H54 (cell line): ENCODE measurements around the gene TTC12.
"Not testable (repeated sequence)": the region's sequence is repeated elsewhere in the genome, so short reads cannot be mapped to it uniquely, and the experiment has no call there.

Experiments
- DNase-seq: peaks from one replicate; pipeline ENCODE4 v3.0.0; 2011; ENCODE audit warnings: low spot score, mixed read lengths; ENCODE audit not compliant: insufficient read length
- FAIRE-seq: peaks from 3 replicates; lab custom pipeline; 2011; peaks lifted over from hg19 to GRCh38; lab: Jason Lieb, UNC
- POLR2A ChIP-seq: IDR thresholded peaks from 2 replicates; pipeline ENCODE4 v1.6.1; 2011; ENCODE audit warnings: low read depth, mild to moderate bottlenecking, low read length

TTC12 gene

GRCh38 chr11:113293936-113294335, 20.4 kb upstream of the TTC12 start:
- DNase-seq (no peak), FAIRE-seq (no peak)
- no peak for TF ChIP-seq POLR2A

GRCh38 chr11:113295993-113296392, 18.4 kb upstream of the TTC12 start:
- TF ChIP-seq POLR2A = no peak

GRCh38 chr11:113296447-113297205, 17.8 kb upstream of the TTC12 start:
- TF ChIP-seq POLR2A = no peak
- peak; percentile 84 for FAIRE-seq
- no peak for DNase-seq

More at GRCh38 chr11:113295993-113296392, 18.4 kb upstream of the TTC12 start:
- FAIRE-seq (no peak), DNase-seq (no peak)

GRCh38 chr11:113298496-113298895, 15.9 kb upstream of the TTC12 start:
- DNase-seq, FAIRE-seq: not testable (repeated sequence)

GRCh38 chr11:113304916-113305315, 9.5 kb upstream of the TTC12 start:
- FAIRE-seq (no peak), DNase-seq (no peak)

GRCh38 chr11:113305440-113306336, 8.7 kb upstream of the TTC12 start:
- FAIRE-seq (peak; percentile 91), DNase-seq (peak; percentile 44)
- no peak for TF ChIP-seq POLR2A

More at GRCh38 chr11:113304916-113305315, 9.5 kb upstream of the TTC12 start:
- no peak for TF ChIP-seq POLR2A

- no peak for TF ChIP-seq POLR2A
- no peak for FAIRE-seq
These were observed 5.8 kb upstream of the TTC12 start for GRCh38 chr11:113308601-113309000.

GRCh38 chr11:113311536-113311935, 2.8 kb upstream of the TTC12 start:
- no peak for TF ChIP-seq POLR2A
- FAIRE-seq (no peak), DNase-seq (no peak)

More at GRCh38 chr11:113308601-113309000, 5.8 kb upstream of the TTC12 start:
- DNase-seq = no peak

GRCh38 chr11:113313601-113314000, 782 bp upstream of the TTC12 start:
- DNase-seq = no peak
- TF ChIP-seq POLR2A = no peak
- no peak for FAIRE-seq

- FAIRE-seq (no peak), DNase-seq (no peak)
- no peak for TF ChIP-seq POLR2A
These were observed 356 bp upstream of the TTC12 start for GRCh38 chr11:113314065-113314388.

- FAIRE-seq = no peak
- DNase-seq = no peak
- no peak for TF ChIP-seq POLR2A
These were observed 1.4 kb downstream of the TTC12 start for GRCh38 chr11:113315811-113316210.

GRCh38 chr11:113316256-113316655, 1.9 kb downstream of the TTC12 start:
- FAIRE-seq = no peak
- TF ChIP-seq POLR2A = no peak

GRCh38 chr11:113317339-113317738, 3.0 kb downstream of the TTC12 start:
- DNase-seq (no peak), FAIRE-seq (no peak)
- TF ChIP-seq POLR2A = no peak

More at GRCh38 chr11:113316256-113316655, 1.9 kb downstream of the TTC12 start:
- no peak for DNase-seq

GRCh38 chr11:113319085-113319484, 4.7 kb downstream of the TTC12 start:
- FAIRE-seq = no peak
- TF ChIP-seq POLR2A = no peak
- DNase-seq = no peak
